DND-41 (cell line): ENCODE data around the gene CACNA1D.

Experiments
- ATAC-seq: fragments of 200-7000 bp; cut with Tn5 transposase; 3 replicates; pipeline ENCODE4 v1.9.1; 2021; ENCODE audit warnings: low read depth; ENCODE audit not compliant: insufficient read depth
- DNase-seq: peaks from one replicate; pipeline ENCODE4 v3.0.0-alpha.2; 2020
- H2AFZ ChIP-seq: 2 replicates; pipeline ENCODE4 v1.6.0; 2012; ENCODE audit warnings: low read depth, low read length
- H3K27ac ChIP-seq: 2 replicates; pipeline ENCODE4 v1.5.1; 2012; ENCODE audit warnings: low read length, inconsistent platforms
- H3K27me3 ChIP-seq: fragments of 200-600 bp; sonication (generic); 2 replicates; pipeline ENCODE4 v1.6.0; 2012; ENCODE audit warnings: low read length, mild to moderate bottlenecking, inconsistent platforms; ENCODE audit not compliant: insufficient read depth, poor library complexity
- H3K36me3 ChIP-seq: 2 replicates; pipeline ENCODE4 v1.5.1; 2012; ENCODE audit warnings: low read length, inconsistent platforms; ENCODE audit not compliant: insufficient read depth
- H3K4me1 ChIP-seq: 2 replicates; pipeline ENCODE4 v1.5.1; 2012; ENCODE audit warnings: mild to moderate bottlenecking, low read length; ENCODE audit not compliant: insufficient read depth
- H3K4me2 ChIP-seq: 2 replicates; pipeline ENCODE4 v1.6.0; 2012; ENCODE audit warnings: mild to moderate bottlenecking, moderate library complexity, low read length, inconsistent platforms; ENCODE audit not compliant: insufficient read depth
- H3K4me3 ChIP-seq, 2 experiments: fragments of 200-600 bp in 1 of 2; shearing (Covaris generic) in 1 of 2; 2 replicates each; pipeline ENCODE4 v1.5.1; 2012 to 2016; ENCODE audit warnings: inconsistent platforms in 2 of 2, low read length in 2 of 2, mild to moderate bottlenecking in 2 of 2, low read depth in 1 of 2, moderate library complexity in 1 of 2
- H3K79me2 ChIP-seq: 2 replicates; pipeline ENCODE4 v1.6.0; 2012; ENCODE audit warnings: low read length, inconsistent platforms; ENCODE audit not compliant: insufficient read depth
- H3K9ac ChIP-seq: 2 replicates; pipeline ENCODE4 v1.6.0; 2012; ENCODE audit warnings: low read depth, mild to moderate bottlenecking, inconsistent platforms, low read length, moderate library complexity
- H3K9me3 ChIP-seq: 2 replicates; pipeline ENCODE4 v1.5.1; 2012; ENCODE audit warnings: low read length, moderate library complexity, mild to moderate bottlenecking, inconsistent platforms; ENCODE audit not compliant: insufficient read depth, severe bottlenecking
- H4K20me1 ChIP-seq: 2 replicates; pipeline ENCODE4 v1.6.0; 2012; ENCODE audit warnings: low read length; ENCODE audit not compliant: insufficient read depth
- CTCF ChIP-seq: IDR thresholded peaks from 2 replicates; pipeline ENCODE4 v1.5.1; 2012; ENCODE audit warnings: borderline replicate concordance, low read length, moderate library complexity, mild to moderate bottlenecking; ENCODE audit not compliant: poor library complexity, severe bottlenecking; ENCODE audit errors: extremely low read depth
- EZH2 ChIP-seq: IDR thresholded peaks from 3 replicates; pipeline ENCODE4 v1.6.1; 2012; ENCODE audit warnings: borderline replicate concordance, low read depth, mild to moderate bottlenecking, moderate library complexity, low read length, inconsistent platforms; ENCODE audit not compliant: severe bottlenecking

CACNA1D gene

GRCh38 chr3:53842436-53843194 is 348.2 kb downstream of the CACNA1D start:
- H4K20me1 ChIP-seq, result no peaks in the 10 kb centered on the region
- H3K4me2 ChIP-seq, result no peak overlapping the region
- no peaks in the 10 kb centered on the region for H3K4me1 ChIP-seq
- DNase-seq, result no peak
- no peak for ATAC-seq
- H3K9me3 ChIP-seq, result no peaks in the 10 kb centered on the region
- H3K36me3 ChIP-seq, result no peaks in the 10 kb centered on the region
- no peaks in the 10 kb centered on the region for H3K79me2 ChIP-seq
- no peaks in the 10 kb centered on the region for H3K27me3 ChIP-seq
- no peak overlapping the region for H2AFZ ChIP-seq
- H3K9ac ChIP-seq, result no peak overlapping the region
- H3K27ac ChIP-seq, result no peak overlapping the region
- no peak for TF ChIP-seq CTCF
- TF ChIP-seq EZH2, result no peak
- no peak overlapping the region for H3K4me3 ChIP-seq

DNA sequence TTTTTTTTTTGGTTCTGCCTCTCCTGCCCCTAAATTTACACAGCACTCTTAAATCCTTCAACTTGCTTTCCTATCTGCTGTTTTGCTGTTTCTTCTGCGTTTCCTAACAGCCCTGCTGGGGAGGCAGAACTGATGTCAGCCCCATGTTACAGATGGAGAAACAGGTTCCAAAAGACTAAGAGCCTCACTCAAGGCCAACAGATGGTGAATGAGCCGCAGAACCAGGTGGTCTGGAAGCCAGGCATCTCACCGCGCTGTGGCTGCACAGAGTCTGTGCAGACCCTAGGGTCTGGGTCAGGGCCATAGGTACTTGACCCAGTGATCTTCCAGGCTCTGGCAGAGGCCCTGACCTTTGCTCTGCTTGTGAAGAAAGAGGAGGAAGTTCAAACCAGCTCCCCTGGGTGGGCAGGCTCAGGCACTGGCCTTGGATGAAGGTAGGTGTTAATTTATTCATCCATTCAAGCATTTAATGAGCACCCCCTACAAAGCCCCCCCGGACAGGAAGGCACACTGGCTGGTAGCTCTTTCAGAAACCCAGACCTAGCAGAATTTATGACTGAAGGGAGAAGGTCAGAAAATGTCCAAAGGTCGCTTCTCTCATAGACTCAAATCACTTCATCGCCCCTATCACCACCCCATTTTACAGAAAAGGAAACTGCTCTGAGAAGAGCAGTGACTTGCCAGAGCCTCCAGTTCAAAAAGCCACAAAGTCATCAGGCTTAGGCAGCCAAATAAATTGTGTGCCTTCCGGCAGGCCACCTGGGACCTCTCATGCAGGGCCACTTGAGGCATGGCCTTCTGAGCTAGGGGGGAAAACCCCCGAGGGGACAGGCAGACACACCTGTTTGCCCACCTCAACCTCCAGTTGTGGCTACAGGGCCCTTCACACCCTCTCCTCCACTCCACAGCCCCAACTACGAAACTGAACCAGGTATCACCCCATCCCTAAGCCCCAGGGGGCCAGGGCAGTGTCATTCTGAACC is 349.1 kb downstream of the CACNA1D start:
- H3K4me2 ChIP-seq, result no peak overlapping the region
- H3K4me3 ChIP-seq, result no peak overlapping the region
- H3K27ac ChIP-seq, result no peak overlapping the region
- no peak for TF ChIP-seq EZH2
- H3K9ac ChIP-seq, result no peak overlapping the region
- H4K20me1 ChIP-seq, result no peaks in the 10 kb centered on the region
- H2AFZ ChIP-seq, result no peak overlapping the region
- ATAC-seq, result no peak
- H3K9me3 ChIP-seq, result no peaks in the 10 kb centered on the region
- H3K4me1 ChIP-seq, result no peaks in the 10 kb centered on the region
- no peaks in the 10 kb centered on the region for H3K79me2 ChIP-seq
- H3K27me3 ChIP-seq, result no peaks in the 10 kb centered on the region
- DNase-seq, result no peak
- H3K36me3 ChIP-seq, result no peaks in the 10 kb centered on the region

DNA sequence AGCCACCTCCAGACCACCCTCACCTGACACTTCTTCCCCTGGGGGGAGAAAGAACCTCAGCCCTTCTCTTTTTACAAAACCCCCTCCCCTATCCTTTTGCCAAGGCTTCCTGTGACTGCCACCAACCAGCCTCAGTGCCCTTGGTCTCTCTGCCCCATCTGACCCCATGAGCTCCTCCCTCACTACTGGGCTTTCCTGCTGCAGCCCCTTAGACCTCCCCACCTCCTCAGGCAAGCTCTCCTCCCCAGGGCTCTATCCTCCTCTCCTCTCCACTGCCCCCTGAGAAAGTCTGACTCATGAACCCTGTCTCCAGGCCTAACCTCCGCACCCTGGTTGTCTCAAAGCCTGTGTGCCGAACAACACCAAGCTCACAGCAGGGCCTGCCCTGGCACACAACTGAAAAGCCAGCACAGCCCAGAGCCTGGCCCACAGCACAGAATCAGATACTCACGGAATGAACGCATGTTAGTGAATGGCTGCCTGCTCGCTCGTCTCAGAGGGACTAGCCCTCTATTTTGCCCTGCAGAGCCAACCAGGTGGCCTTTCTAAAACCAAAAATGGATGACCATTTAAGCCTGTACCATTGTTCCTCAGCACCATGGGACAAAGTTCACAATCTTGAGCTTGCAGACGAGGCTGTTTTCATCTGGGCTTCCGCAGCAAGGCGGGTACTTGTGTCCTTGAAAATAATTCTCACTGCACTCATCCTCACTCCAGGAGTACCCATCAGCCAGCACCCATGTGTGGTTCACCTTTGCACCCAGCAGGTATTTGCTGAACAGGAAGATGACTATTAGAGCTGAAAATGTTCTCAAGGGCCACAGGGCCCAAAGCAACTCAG is 350.1 kb downstream of the CACNA1D start:
- Histone ChIP-seq H3K27me3 (no peaks in the 10 kb centered on the region), H3K36me3 (no peaks in the 10 kb centered on the region), H3K4me3 (no peak overlapping the region), H3K79me2 (no peaks in the 10 kb centered on the region), H2AFZ (no peak overlapping the region), H3K9ac (no peak overlapping the region), H3K4me2 (no peak overlapping the region), H3K27ac (no peak overlapping the region), H3K4me1 (no peaks in the 10 kb centered on the region), H3K9me3 (no peaks in the 10 kb centered on the region), H4K20me1 (no peaks in the 10 kb centered on the region)
- TF ChIP-seq CTCF (no peak), EZH2 (no peak)
- no peak for ATAC-seq
- DNase-seq, result no peak
